GM13976 (cell line): ENCODE results near the gene USP6.
"Not testable (repeated sequence)": the region's sequence is repeated elsewhere in the genome, so short reads cannot be mapped to it uniquely, and the experiment has no call there.

Source experiments
- DNase-seq: peaks from one replicate; pipeline ENCODE4 v3.0.0; 2012; ENCODE audit warnings: low spot score
- in situ Hi-C: fragments of 300-500 bp; cut with MboI; formaldehyde crosslinking; loops from one replicate; pipeline ENCODE4 v1.12.0; 2022; ENCODE audit warnings: low sequenced_read_pairs, mixed read lengths, inconsistent platforms; ENCODE audit not compliant: unreplicated experiment
- TF ChIP-seq, protein P1 (sequence below): IDR thresholded peaks from 2 replicates; pipeline ENCODE4 v1.5.1; 2012; ENCODE audit warnings: borderline replicate concordance, mild to moderate bottlenecking; ENCODE audit not compliant: insufficient read depth; ENCODE audit errors: extremely low read depth, missing control alignments, control extremely low read depth

USP6 gene

DNA sequence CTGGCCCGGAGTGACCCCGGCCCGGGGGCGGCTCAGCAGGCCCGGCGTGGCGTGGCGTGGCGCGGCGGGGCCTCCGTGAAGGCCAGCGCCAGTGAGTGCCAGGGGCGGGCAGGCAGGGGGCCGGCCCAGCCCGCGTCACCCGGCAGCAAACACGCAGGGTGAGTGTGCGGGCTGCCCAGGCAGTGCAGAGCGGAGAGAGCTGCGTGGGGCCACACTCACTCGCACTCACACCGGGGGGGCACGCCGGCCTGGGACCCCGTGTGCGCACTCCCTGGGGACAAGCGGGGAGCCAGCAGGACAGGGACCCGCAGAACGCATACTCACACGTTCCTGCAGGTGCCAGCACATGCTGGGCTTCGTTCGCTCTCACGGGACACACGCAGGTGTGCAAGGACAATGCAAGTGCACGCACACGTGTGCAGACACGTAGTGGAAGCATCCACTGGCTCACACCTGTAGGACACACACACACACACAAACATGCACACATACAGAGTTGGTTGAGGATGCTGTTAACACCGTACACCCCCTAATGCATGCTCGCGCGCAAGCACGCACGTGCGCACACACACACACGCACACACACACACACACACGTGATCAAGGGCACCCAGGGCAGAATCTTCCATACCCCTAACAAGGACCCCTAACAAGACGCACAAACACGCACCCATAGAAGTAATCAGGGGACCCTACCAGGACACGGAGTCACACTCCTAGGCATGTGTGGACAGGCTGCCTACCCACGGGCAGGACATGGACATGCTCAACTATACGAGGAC lies 7.7 kb downstream of the USP6 start:
- DNase-seq, result no peak
- in situ Hi-C loops, result no loop called here
- TF ChIP-seq, protein P1, sequence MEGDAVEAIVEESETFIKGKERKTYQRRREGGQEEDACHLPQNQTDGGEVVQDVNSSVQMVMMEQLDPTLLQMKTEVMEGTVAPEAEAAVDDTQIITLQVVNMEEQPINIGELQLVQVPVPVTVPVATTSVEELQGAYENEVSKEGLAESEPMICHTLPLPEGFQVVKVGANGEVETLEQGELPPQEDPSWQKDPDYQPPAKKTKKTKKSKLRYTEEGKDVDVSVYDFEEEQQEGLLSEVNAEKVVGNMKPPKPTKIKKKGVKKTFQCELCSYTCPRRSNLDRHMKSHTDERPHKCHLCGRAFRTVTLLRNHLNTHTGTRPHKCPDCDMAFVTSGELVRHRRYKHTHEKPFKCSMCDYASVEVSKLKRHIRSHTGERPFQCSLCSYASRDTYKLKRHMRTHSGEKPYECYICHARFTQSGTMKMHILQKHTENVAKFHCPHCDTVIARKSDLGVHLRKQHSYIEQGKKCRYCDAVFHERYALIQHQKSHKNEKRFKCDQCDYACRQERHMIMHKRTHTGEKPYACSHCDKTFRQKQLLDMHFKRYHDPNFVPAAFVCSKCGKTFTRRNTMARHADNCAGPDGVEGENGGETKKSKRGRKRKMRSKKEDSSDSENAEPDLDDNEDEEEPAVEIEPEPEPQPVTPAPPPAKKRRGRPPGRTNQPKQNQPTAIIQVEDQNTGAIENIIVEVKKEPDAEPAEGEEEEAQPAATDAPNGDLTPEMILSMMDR, result no peak

DNA sequence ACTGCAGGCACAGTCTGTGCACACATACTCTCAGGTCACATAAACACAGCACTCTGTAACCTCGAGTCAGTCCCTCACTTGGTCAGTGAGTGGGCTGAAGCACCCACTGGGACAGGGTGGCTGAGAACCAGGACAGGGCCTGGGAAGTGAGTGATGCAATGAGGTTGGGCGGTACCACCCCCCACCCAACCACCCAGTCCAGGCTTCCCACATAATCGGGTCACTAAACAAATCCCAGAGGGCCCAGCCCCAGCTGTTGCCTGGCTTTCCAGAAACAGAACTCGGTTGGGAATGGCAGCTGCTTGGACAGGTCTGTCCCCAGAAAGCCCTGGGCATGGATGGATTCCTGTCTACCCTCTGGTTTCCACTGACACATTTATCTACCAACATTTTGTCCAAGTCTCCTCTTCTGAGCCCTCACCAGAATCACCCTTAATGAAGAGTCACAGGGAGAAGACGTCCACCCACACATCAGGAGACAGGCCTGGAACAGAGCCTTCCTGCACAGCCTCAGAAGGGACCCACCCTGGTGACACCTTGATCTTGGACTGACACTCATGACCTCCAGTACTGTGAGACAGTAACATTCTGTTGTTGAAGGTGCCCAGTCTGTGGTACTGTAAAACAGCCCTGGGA lies 8.4 kb downstream of the USP6 start:
- DNase-seq, in situ Hi-C loops: not testable (repeated sequence)

DNA sequence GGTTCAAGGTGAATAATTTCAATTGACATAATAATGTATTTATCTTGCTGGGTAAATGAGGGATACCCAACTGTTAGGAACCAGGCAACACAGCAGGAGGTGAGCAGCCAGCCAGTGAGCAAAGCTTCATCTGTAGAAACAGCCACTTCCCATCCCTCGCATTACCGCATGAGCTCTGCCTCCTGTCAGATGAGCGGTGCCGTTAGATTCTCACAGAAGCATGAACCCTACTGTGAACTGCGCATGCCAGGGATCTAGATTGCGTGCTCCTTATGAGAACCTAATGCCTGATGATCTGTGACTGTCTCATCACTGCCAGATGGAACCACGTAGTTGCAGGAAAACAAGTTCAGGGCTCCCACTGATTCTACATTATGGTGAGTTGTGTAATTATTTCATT lies 9.1 kb downstream of the USP6 start:
- DNase-seq, in situ Hi-C loops: not testable (repeated sequence)

DNA sequence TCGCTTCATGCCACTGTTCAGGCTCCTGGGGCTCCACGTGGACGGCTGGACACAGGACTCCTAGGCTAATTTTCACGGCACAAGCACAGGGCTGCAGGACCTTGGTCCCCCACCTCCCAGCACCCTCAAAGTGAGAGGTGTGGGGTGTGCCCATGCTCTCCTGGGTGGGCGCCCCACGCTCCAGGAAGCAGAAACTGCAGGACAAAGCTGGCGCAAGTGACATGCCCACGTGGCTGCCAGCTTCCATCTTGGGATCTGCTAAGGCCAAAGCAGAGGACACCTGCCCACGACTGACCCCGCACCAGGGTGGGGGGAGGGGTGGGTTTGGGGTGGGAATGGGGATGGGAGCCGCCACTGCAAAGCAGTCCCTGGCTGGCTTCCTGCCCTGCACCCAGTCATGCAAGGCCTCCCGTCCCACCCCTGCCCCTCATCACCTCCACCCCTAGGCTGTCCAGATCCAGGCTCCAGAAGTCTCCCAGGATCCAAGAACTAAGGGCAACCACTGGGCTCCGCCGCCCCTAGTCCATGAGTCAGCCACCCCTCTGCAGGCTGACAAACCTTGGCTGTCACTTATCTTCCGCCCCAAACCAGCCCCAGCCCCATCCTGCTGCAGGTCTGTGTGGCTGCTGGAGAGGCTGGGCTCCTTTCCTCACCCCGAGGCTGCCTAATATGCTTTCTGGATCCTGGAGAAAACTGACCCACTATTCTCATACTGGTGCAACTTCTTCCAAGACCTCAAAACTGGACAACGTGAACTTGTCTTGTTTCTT lies 11.1 kb downstream of the USP6 start:
- no peak for DNase-seq
- in situ Hi-C loops, result no loop called here
- TF ChIP-seq, protein P1, result no peak

DNA sequence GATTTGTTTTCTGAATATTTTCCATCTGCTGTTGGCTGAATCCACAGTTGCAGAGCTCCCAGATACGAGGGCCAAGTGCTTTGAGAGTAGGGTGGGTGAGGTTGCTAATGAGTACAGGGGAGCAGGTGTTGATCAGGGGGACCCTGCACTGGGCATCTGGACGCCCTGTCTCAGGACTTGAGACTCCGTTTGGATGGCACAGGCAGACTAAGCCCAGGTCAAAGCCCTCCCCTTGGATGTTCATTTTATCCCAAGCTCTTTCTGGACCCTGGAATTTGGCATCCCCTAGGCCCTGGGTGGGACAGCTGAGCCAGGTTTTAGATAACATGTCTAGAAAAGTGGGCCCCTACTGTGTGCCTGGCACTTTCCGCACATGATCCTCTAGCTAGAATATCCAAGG lies 12.1 kb downstream of the USP6 start:
- TF ChIP-seq, protein P1, result no peak
- DNase-seq, result no peak
- in situ Hi-C loops, result no loop called here

DNA sequence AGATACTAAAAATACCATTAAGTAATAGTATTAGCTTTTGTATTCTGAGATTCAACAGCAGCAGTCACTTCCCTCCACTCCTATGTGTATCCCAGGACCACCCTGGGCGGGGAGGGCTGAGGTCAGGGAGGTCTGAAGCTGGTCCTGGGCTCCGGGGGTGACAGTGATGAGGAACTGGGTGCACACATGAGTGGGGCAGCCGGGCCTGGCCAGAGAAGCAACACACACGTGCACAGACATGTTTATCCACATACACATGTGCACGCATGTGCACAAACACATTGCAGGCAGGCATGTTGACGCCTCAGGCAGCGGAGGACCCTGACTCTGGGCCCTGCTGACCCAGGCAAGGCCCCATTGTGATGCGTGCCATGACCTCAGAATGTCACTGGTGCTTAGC lies 12.6 kb downstream of the USP6 start:
- DNase-seq, in situ Hi-C loops: not testable (repeated sequence)

DNA sequence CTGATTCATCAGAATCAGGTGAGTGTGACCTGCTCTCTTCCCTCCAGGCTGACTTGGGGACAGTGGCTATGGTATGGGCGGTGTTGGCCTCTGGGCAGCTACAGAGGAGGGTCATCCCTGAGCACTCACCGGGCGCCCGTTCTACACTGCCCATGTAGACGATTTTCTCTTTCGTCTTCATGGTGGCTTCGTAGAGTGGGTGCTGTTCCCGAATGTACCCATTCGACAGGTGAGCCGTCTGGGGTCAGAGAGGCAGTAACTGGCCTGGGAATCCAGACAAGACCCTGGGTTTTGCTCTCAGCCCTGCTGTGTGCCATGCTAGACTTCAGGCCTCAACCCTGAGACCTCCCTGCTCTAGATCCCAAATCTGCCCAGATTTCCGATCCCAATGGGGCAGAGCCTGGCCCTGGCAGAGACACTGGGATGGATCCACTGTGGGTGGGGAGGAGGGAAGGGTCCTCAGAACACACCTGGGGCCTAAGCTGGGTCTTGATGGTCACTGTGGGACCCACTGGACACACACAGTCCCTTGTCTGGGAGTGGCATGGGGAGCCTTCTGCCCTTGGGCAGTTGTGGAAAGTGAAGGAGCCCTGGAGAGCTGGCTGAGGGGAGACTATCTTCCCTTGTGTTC lies 13.2 kb downstream of the USP6 start:
- TF ChIP-seq, protein P1, result no peak
- no peak for DNase-seq
- in situ Hi-C loops, result no loop called here

DNA sequence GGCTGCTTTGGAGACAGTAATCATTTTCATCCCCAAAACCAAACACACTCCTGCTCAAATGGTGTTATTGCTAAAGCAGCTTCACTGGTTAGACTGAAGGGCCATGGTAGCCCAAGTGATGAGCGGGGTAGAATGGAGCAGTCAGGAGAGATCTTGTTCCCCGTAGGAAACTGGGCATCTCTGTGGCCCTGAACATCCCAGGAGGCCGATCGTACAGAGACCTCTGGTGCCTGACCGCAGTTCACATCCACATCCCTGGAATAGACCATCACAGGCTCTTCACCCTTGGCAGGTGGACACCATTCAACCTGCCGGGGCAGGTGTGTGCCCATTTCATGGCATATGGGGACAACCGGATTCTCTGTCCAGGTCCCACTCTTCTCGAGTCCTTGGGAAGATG lies 13.9 kb downstream of the USP6 start:
- DNase-seq, in situ Hi-C loops: not testable (repeated sequence)

DNA sequence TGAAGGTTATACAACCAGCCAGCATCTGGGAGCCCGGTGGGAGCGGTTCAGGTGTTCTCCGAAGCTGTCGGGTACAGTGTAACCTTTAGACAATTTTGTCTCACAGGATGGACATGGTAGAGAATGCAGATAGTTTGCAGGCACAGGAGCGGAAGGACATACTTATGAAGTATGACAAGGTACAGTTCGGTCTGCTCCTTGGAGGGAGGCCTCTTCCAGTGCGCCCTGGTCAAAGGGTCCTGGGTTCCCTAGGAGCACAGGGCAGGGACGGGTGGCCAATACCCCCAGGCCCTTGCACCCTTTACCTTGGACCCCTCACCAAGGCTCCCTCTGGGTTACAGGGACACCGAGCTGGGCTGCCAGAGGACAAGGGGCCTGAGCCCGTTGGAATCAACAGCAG lies 14.4 kb downstream of the USP6 start:
- DNase-seq, in situ Hi-C loops: not testable (repeated sequence)

DNA sequence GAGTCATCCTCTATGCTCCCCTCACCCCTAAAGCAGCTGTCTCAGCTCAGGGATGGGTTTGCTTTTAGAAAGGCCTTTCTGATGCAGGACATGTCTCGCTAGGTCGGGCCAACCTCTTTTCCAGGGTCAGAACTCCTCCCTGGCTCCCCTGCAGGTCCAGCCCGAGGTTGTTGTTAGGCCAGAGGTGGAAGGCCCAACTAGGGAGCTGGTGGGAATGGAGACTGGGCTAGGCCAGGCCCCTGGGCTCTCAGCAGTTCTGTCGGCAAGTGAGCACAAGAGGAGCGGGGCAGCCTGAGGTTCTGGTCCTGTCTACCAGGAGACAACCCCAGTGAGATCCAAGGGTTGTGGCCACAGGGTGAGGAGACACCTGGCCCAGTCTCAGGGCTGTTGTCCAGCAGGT lies 14.9 kb downstream of the USP6 start:
- DNase-seq, in situ Hi-C loops: not testable (repeated sequence)
